Stomach smooth muscle (tissue), 2 donors: ENCODE results near the gene BMP5.

Source experiments
- H3K27ac ChIP-seq: one replicate; pipeline ENCODE4 v1.7.0; 2013; ENCODE audit warnings: mild to moderate bottlenecking, low read length, inconsistent platforms
- H3K27me3 ChIP-seq, 2 donors: one replicate each; pipeline ENCODE4 v1.7.0; 2013; ENCODE audit warnings: low read length in 2 of 2; ENCODE audit not compliant: insufficient read depth in 2 of 2, control insufficient read depth in 1 of 2
- H3K36me3 ChIP-seq, 2 donors: one replicate each; pipeline ENCODE4 v1.7.0; 2013; ENCODE audit warnings: low read length in 2 of 2; ENCODE audit not compliant: control insufficient read depth in 2 of 2, insufficient read depth in 2 of 2
- H3K4me1 ChIP-seq: one replicate; pipeline ENCODE4 v1.7.0; 2013; ENCODE audit warnings: low read length; ENCODE audit not compliant: control insufficient read depth, insufficient read depth
- H3K4me3 ChIP-seq, 2 donors: one replicate each; pipeline ENCODE4 v1.7.0; 2013; ENCODE audit warnings: low read length in 2 of 2
- H3K9ac ChIP-seq, 2 donors: one replicate each; pipeline ENCODE4 v1.7.0; 2013; ENCODE audit warnings: low read length in 2 of 2, mild to moderate bottlenecking in 1 of 2
- H3K9me3 ChIP-seq, 2 donors: one replicate each; pipeline ENCODE4 v1.7.0; 2013; ENCODE audit warnings: low read length in 2 of 2; ENCODE audit not compliant: control insufficient read depth in 2 of 2
- donor health status: healthy.
- donor health status: Pancreatic carcinoma.

BMP5 gene

DNA sequence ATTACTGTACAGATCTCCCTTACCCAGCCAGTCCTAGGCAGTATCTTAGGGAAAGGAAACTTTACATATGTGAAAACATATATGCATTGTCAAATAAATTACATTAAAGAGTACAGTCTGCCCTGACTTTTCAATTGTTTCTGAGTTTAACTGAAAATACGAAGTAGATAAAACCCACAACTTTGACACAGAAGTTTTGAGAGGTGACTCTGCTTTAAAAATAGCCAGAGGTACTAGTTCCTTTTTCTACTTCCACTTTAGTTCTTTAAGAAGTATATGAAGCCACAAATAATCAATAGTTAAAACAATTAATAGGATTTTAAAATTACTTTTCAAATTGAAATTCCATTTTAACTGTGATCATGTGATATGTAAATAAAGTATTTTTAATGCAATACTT lies 62.9 kb downstream of the BMP5 start:
- Histone ChIP-seq H3K9me3 (peaks cover 0 to 2% of the 10 kb centered on the region in 2 donors), H3K36me3 (no peaks in the 10 kb centered on the region), H3K4me3 (no peak overlapping the region), H3K27ac (no peak overlapping the region), H3K4me1 (no peaks in the 10 kb centered on the region), H3K9ac (no peak overlapping the region), H3K27me3 (no peaks in the 10 kb centered on the region)

DNA sequence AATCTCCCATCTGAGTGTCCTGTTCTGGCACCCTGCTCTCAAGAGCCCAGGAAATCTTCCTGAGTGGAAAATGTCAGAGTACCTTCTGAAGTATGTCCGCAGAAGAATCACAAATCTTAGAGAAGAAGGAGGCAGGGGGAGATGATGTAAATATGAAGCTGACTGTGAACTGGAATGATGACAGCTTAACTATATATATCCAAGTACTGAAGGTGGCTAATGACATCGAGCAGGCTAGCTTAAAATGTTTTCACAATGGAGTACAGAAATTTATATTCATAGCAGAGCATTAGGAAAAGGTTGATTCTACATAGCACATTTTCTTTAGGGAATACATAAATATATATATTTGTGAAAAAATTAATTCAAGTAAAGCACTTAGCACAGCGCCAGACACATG lies 64.3 kb downstream of the BMP5 start:
- no peak overlapping the region for H3K27ac ChIP-seq

DNA sequence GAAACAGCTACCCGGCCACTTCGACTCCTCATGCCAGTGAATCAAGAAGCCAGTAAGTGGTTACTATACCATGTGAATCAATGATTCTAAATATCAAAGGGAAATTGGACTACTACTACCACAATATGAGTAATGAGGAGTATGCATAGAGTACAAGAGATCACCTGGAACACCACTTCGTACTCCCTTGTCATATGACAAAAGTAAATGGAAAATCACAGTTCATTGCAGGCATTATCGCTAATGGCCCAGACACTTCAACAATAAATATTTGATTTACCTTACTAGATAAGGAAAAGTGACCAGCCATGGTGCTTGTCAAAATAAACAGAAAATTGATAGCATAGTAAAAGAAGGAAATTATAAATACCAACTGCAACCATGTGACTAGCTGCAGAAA lies 73.1 kb downstream of the BMP5 start:
- no peaks in the 10 kb centered on the region for H3K9me3 ChIP-seq
- H3K9ac ChIP-seq = no peak overlapping the region
- H3K4me1 ChIP-seq = no peaks in the 10 kb centered on the region
- H3K4me3 ChIP-seq = no peak overlapping the region
- H3K27ac ChIP-seq = no peak overlapping the region
- H3K36me3 ChIP-seq = no peaks in the 10 kb centered on the region
- no peaks in the 10 kb centered on the region for H3K27me3 ChIP-seq

More for the DNA sequence above, 64.3 kb downstream of the BMP5 start:
- Histone ChIP-seq H3K9ac (no peak overlapping the region), H3K36me3 (no peaks in the 10 kb centered on the region), H3K4me1 (no peaks in the 10 kb centered on the region), H3K9me3 (no peaks in the 10 kb centered on the region), H3K4me3 (no peak overlapping the region), H3K27me3 (no peaks in the 10 kb centered on the region)

DNA sequence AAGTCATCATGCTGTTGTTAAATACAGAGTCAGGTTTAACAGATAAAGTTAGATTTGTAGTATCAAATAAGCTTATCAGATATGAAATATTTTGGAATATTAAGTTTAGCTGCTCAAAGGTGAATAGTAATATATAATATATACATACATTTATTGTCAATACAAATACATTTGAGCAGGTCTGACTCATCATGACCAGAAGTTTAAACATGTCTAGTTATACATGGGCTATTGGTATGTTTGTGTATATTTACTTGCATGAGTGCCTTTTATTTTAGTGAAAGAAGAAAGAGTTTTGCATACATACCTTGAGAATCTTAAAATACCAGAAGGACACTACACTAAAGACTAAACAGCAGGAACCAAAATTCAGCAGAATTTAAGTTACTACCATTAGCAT lies 76.8 kb downstream of the BMP5 start:
- Histone ChIP-seq H3K36me3 (no peaks in the 10 kb centered on the region), H3K27ac (no peak overlapping the region), H3K9ac (no peak overlapping the region), H3K4me3 (no peak overlapping the region), H3K4me1 (no peaks in the 10 kb centered on the region), H3K27me3 (no peaks in the 10 kb centered on the region), H3K9me3 (no peaks in the 10 kb centered on the region)

DNA sequence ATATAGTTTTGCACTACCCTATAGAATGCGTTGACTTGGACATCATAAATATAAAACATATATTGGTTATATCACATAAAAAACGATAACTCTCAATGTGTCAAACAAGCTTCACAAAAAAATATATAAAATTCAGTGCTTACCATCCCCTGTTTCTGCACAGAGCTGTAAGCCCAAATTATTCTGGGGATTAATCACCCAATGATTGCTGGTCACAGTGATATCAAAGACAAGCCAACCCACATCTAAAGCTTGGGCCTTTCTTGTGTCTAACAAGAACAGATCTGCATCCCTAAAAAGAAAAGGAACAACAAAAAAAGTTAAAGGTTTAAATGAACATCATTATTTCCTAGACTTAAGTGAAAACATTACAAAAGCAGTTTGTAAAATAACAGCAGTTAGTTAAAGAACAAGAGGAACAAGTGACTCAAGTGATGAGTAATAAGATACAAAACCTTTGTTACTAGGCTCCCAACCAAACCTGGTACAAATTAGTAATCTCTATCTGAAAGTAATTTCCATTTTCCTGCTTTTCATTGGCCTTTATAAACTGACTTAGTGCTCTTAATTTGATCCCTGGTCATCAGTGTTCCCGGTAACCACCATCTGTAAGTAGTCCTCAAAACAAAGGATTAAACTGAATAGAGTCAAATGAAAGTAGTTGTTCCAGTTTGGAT lies 81.1 kb downstream of the BMP5 start:
- H3K4me3 ChIP-seq = no peak overlapping the region
- H3K27ac ChIP-seq = no peak overlapping the region
- no peaks in the 10 kb centered on the region for H3K27me3 ChIP-seq
- no peaks in the 10 kb centered on the region for H3K9me3 ChIP-seq
- no peaks in the 10 kb centered on the region for H3K4me1 ChIP-seq
- no peak overlapping the region for H3K9ac ChIP-seq
- no peaks in the 10 kb centered on the region for H3K36me3 ChIP-seq

DNA sequence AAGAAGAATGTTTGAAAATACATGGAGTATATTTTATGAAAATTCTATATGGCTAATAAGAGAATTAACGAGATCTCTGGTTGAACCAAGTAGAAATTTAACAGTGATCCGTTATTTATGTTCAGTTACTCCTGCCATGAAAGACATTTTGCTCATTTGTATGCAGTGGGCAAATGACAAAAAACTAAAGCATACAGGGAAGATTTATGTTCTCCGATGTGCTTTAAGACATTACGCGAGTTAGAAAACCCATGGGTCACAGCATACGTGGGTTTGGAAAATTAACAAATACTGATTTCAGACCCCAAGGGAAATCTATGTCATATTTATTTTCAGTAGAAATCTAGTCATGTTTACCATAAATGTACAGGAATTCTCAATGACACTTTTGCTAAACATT lies 90.1 kb downstream of the BMP5 start:
- H3K27ac ChIP-seq = no peak overlapping the region
- no peaks in the 10 kb centered on the region for H3K27me3 ChIP-seq
- H3K4me3 ChIP-seq = no peak overlapping the region
- no peak overlapping the region for H3K9ac ChIP-seq
- H3K9me3 ChIP-seq = no peaks in the 10 kb centered on the region
- no peaks in the 10 kb centered on the region for H3K4me1 ChIP-seq
- no peaks in the 10 kb centered on the region for H3K36me3 ChIP-seq

DNA sequence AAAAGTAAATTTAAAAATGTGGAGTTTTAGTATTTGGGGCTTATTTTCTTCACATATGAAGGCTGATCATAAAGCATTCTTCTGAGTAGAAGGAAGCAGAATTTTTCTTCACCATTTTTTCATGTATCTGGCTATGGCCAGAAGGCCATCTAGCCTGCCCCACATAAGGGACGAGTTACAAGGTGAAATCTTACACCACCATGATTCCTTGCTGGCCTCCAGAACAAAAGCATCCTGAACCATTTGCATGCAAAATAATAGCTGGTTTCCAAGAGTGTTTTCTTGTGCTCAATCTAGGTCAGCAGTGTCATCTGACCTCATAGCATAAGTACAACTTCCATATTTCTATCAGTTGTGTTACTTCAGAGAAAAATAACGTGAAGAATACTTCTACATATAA lies 93.1 kb downstream of the BMP5 start:
- no peaks in the 10 kb centered on the region for H3K9me3 ChIP-seq
- H3K4me1 ChIP-seq = no peaks in the 10 kb centered on the region
- H3K36me3 ChIP-seq = no peaks in the 10 kb centered on the region
- H3K9ac ChIP-seq = no peak overlapping the region
- no peaks in the 10 kb centered on the region for H3K27me3 ChIP-seq
- H3K27ac ChIP-seq = no peak overlapping the region
- no peak overlapping the region for H3K4me3 ChIP-seq

DNA sequence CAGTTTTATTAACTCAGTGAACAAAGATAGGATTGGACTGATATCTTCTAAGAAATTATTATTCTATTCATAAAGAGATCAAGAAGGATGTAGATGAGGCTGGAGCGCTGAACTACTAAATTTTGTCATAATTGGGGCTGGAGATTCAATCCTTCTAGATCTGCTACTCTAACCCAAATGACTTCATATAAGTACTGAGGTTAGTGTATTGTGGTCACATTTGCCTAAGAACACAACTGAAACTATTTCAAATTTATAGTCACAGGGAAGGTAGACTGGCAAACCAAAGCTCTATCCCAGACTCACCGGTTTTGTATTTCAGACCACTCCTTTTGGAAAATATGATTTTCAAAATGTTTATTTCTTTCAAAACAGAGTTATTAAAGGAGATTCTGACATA lies 96.7 kb downstream of the BMP5 start:
- Histone ChIP-seq H3K9me3 (no peaks in the 10 kb centered on the region), H3K4me1 (no peaks in the 10 kb centered on the region), H3K27ac (no peak overlapping the region), H3K4me3 (no peak overlapping the region), H3K36me3 (no peaks in the 10 kb centered on the region), H3K9ac (no peak overlapping the region), H3K27me3 (no peaks in the 10 kb centered on the region)

DNA sequence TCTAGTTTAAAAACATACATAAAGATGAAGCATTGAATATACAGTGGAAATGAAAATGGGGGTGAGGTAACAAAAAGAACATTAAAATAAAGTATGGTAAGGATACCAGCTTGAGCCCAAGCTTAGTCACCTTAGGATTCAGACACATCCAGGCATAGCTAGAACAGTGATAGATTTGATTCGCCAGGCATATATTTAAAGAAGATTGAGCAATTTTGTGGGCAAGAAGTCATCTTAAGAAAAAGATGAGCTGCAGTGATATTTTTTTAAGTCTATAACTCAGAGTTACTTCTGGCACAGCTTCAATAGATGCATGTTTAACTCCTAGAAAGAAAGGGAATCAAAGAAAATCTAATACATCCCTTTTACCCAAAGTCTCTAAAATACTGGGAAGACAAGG lies 97.9 kb downstream of the BMP5 start:
- Histone ChIP-seq H3K36me3 (no peaks in the 10 kb centered on the region), H3K9me3 (no peaks in the 10 kb centered on the region), H3K9ac (no peak overlapping the region), H3K27me3 (no peaks in the 10 kb centered on the region), H3K27ac (no peak overlapping the region), H3K4me3 (no peak overlapping the region), H3K4me1 (no peaks in the 10 kb centered on the region)

DNA sequence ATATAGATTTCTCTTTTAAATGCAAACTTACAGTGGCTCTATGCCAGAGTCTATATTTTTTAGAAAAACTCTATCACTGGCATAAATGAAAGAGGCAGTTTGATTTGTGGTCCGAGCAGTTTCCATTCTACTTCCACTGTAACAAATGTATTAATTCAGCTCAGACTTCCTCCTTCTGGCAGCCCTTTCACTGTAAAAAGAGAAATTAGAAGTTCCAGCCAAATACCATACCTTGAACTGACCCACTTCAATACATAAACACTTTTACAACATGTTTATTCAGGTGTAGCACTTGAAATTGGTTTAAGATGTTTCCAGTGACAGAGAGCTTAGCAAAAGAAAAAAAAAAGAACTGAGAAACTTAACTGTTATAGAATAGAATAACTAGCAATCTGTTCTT lies 99.3 kb downstream of the BMP5 start:
- Histone ChIP-seq H3K4me1 (no peaks in the 10 kb centered on the region), H3K9me3 (no peaks in the 10 kb centered on the region), H3K36me3 (no peaks in the 10 kb centered on the region), H3K9ac (no peak overlapping the region), H3K27me3 (no peaks in the 10 kb centered on the region), H3K4me3 (no peak overlapping the region), H3K27ac (no peak overlapping the region)

DNA sequence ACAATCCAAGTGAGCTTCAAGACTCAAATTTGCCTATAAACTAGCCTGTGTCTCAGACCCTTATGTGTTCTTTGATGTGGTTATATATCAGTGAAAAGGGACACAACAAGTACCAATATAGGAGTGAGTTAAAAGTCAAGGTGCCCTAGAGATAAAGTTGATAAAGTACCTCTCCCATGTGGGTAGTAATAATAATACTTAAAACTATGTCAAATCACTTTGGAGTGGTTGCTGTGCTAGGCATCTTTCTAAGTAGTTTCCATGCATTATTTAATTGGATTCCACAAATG lies 100.4 kb downstream of the BMP5 start:
- H3K4me1 ChIP-seq = no peaks in the 10 kb centered on the region
- no peaks in the 10 kb centered on the region for H3K27me3 ChIP-seq
- no peak overlapping the region for H3K27ac ChIP-seq
- H3K9ac ChIP-seq = no peak overlapping the region
- H3K9me3 ChIP-seq = no peaks in the 10 kb centered on the region
- H3K4me3 ChIP-seq = no peak overlapping the region
- no peaks in the 10 kb centered on the region for H3K36me3 ChIP-seq
